Ishikawa (cell line): Measurements from ENCODE around the gene DYNLT2.
A peak's percentile ranks its signal among the peaks of the same experiment; 100 is the strongest.

Experiments used
- CEBPB ChIP-seq: IDR thresholded peaks from 2 replicates; pipeline ENCODE4 v1.6.1; 2012
- CREB1 ChIP-seq: IDR thresholded peaks from 2 replicates; pipeline ENCODE4 v1.6.1; 2012; ENCODE audit warnings: low read depth
- EGR1 ChIP-seq: IDR thresholded peaks from 2 replicates; pipeline ENCODE4 v1.6.1; 2012
- EP300 ChIP-seq: IDR thresholded peaks from 2 replicates; pipeline ENCODE4 v1.6.1; 2012; ENCODE audit warnings: borderline replicate concordance
- FOXM1 ChIP-seq: IDR thresholded peaks from 2 replicates; pipeline ENCODE4 v1.6.1; 2012; ENCODE audit warnings: low read depth, borderline replicate concordance
- NFIC ChIP-seq: IDR thresholded peaks from 2 replicates; pipeline ENCODE4 v1.6.1; 2012
- RAD21 ChIP-seq: IDR thresholded peaks from 2 replicates; pipeline ENCODE4 v1.6.1; 2012; ENCODE audit warnings: low read depth
- TAF1 ChIP-seq: IDR thresholded peaks from 2 replicates; pipeline ENCODE4 v1.6.1; 2012; ENCODE audit warnings: low read depth, mild to moderate bottlenecking
- TCF12 ChIP-seq: IDR thresholded peaks from 2 replicates; pipeline ENCODE4 v1.6.1; 2012; ENCODE audit warnings: low read depth
- TEAD4 ChIP-seq: IDR thresholded peaks from 2 replicates; pipeline ENCODE4 v1.6.1; 2012
- USF1 ChIP-seq: IDR thresholded peaks from 2 replicates; pipeline ENCODE4 v1.6.1; 2012
- YY1 ChIP-seq: IDR thresholded peaks from 2 replicates; pipeline ENCODE4 v1.6.1; 2012; ENCODE audit warnings: low read depth
- ZBTB7A ChIP-seq: IDR thresholded peaks from 2 replicates; pipeline ENCODE4 v1.6.1; 2012; ENCODE audit warnings: low read depth
- TF ChIP-seq, protein P1 (sequence below): IDR thresholded peaks from 2 replicates; pipeline ENCODE4 v1.6.1; 2012; ENCODE audit warnings: low read depth, mild to moderate bottlenecking
- TF ChIP-seq, protein P2 (sequence below): IDR thresholded peaks from 2 replicates; pipeline ENCODE4 v1.6.1; 2012

Gene DYNLT2

DNA sequence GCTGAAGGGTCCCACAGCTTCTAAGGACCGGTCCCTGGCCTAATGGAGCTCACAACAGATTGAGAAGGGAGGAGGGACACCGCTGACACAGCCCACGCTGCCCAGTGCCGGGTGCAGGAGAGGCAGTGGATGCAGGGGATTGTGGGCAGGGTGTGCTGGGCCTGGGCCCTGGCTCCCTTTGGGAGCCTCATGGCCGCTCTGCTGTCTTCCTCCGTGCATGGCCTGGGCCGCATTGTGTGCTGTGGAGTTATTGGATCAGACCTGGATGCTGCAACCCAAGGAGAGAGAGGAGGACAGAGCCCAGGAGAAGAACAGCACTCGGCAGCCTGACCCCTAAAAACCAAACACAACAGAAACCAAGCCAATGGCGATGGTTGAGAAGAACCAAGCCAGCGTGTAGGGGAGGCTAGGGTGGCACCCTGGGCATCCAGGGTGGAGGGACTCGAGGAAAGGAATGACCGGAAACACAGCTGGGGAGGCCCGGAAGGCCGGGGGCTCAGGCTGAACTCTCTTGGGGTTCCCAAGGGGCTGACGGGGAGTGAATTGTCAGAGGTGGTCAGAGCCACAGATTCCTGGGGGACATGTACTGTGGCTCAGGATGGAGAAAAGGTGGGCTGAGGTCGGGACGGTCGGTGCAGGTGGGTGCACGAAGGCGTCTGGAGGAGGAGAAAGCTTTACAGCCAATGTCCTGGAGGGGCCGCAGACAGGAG lies 41.1 kb upstream of the DYNLT2 start:
- TF ChIP-seq RAD21 = no peak
- no peak for TF ChIP-seq NFIC
- TF ChIP-seq FOXM1 = no peak
- no peak for TF ChIP-seq YY1
- no peak for TF ChIP-seq TAF1
- TF ChIP-seq EGR1 = no peak
- no peak for TF ChIP-seq TCF12
- no peak for TF ChIP-seq CEBPB
- TF ChIP-seq CREB1 = no peak
- TF ChIP-seq TEAD4 = no peak

GRCh38 chr6:169791721-169792131 lies 40.4 kb upstream of the DYNLT2 start:
- no peak for TF ChIP-seq TCF12
- TF ChIP-seq RAD21 = no peak
- TF ChIP-seq, protein P1, sequence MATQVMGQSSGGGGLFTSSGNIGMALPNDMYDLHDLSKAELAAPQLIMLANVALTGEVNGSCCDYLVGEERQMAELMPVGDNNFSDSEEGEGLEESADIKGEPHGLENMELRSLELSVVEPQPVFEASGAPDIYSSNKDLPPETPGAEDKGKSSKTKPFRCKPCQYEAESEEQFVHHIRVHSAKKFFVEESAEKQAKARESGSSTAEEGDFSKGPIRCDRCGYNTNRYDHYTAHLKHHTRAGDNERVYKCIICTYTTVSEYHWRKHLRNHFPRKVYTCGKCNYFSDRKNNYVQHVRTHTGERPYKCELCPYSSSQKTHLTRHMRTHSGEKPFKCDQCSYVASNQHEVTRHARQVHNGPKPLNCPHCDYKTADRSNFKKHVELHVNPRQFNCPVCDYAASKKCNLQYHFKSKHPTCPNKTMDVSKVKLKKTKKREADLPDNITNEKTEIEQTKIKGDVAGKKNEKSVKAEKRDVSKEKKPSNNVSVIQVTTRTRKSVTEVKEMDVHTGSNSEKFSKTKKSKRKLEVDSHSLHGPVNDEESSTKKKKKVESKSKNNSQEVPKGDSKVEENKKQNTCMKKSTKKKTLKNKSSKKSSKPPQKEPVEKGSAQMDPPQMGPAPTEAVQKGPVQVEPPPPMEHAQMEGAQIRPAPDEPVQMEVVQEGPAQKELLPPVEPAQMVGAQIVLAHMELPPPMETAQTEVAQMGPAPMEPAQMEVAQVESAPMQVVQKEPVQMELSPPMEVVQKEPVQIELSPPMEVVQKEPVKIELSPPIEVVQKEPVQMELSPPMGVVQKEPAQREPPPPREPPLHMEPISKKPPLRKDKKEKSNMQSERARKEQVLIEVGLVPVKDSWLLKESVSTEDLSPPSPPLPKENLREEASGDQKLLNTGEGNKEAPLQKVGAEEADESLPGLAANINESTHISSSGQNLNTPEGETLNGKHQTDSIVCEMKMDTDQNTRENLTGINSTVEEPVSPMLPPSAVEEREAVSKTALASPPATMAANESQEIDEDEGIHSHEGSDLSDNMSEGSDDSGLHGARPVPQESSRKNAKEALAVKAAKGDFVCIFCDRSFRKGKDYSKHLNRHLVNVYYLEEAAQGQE = no peak
- TF ChIP-seq ZBTB7A = no peak
- no peak for TF ChIP-seq TEAD4
- TF ChIP-seq, protein P2, sequence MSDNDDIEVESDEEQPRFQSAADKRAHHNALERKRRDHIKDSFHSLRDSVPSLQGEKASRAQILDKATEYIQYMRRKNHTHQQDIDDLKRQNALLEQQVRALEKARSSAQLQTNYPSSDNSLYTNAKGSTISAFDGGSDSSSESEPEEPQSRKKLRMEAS = no peak
- TF ChIP-seq FOXM1 = no peak
- TF ChIP-seq TAF1 = no peak
- no peak for TF ChIP-seq NFIC
- no peak for TF ChIP-seq EGR1
- TF ChIP-seq EP300 = no peak
- TF ChIP-seq YY1 = no peak
- no peak for TF ChIP-seq USF1
- TF ChIP-seq CEBPB = no peak

- TF ChIP-seq, protein P2 = peak; percentile 42
- no peak for TF ChIP-seq EGR1
- TF ChIP-seq RAD21 = peak; percentile 92
These were observed 38.9 kb upstream of the DYNLT2 start for GRCh38 chr6:169789944-169790927.

DNA sequence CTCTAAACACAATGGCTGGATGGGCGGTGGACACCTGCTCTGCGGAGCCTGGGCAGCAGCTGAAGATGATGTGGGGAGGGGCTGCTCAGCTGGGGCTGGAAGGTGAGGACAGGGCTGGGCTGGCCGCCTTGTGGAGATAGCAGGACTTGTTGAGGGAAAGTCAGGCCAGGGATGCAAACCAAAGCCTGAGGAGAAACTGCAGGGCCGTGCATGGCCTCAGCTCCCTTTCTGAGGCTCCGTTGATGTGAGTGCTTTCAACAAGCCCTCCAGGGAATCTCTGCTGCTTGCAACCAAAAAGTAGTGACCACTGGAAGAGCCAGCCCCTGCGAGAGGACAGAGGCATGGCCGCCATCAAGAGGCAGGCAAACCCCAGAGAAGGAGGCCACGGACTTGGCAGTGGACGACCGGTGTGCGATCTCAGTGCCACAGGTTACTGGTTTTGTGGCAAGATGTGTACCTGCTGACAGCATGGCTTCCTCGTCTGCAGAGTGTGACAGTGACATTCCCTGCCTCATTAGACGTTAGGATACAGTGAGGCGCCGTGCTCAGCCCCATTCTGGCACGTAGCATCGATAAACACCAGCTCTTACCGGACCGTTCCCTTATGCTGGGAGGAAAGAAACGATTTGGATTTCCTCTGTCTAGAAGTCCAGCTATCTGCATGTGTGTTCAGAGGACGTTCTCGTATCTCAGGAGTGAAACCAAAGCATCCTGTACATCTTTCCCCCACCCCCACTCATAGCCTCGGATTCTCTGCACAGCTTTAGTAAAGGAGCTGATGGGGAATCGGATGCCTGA lies 38.0 kb upstream of the DYNLT2 start:
- no peak for TF ChIP-seq EGR1
- no peak for TF ChIP-seq YY1
- TF ChIP-seq CREB1 = no peak

DNA sequence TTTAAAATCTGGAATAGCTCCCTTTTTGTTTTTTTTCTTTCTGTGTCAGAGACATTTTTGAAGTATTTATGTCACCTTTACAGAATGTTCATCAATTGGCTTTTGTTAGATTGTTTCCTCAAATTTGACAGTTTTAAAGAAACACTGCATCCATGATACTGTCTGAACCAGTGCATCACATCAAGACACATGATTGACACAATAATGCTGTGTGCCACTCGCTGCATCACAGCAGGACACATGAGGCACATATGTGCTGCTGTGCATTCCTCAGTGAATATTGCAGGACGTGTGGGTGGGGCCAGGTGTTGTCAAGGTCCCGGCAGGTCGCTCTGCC lies 37.4 kb upstream of the DYNLT2 start:
- TF ChIP-seq ZBTB7A (no peak), CREB1 (no peak), FOXM1 (no peak), RAD21 (no peak), EP300 (no peak), NFIC (no peak), USF1 (no peak), CEBPB (no peak), TAF1 (no peak), YY1 (no peak), TEAD4 (no peak), EGR1 (no peak), TCF12 (no peak)
- TF ChIP-seq, protein P2 = no peak
- TF ChIP-seq, protein P1 = no peak
